ENCODE results near the gene DNAJC30. TPM values are rescaled to one million over a fixed set of nuclear protein-coding genes. Genes with fewer than 3 reads are reported as not detected.
"Not testable (repeated sequence)": the region's sequence is repeated elsewhere in the genome, so short reads cannot be mapped to it uniquely, and the experiment has no call there.

Gene DNAJC30
- polyA plus RNA-seq, 3 donors from 2014 or later = 3.3 to 8.8 (median 7.3) TPM

GRCh38 chr7:73718438-73718881, 35.2 kb upstream of the DNAJC30 start:
- peaks cover 6 to 11% (median 7%) of the 10 kb centered on the region in 3 donors for H3K27me3 Mint-ChIP-seq (ENCODE audit: low read depth in 3 of 3)
- H3K36me3 Mint-ChIP-seq = peaks cover 0 to 4% (median 0%) of the 10 kb centered on the region in 3 donors
- H3K4me3 Mint-ChIP-seq = peak overlapping the region; percentile 88 to 93 (median 90)
- H3K4me1 Mint-ChIP-seq = peaks cover 26 to 28% of the 10 kb centered on the region in 2 donors
- no peak for DNase-seq
- peak overlapping the region in 3 of 6 donors; percentile 86 to 88 (median 88) for H3K27ac Mint-ChIP-seq
- H3K9me3 Mint-ChIP-seq = no peaks in the 10 kb centered on the region

GRCh38 chr7:73717991-73718405, 34.7 kb upstream of the DNAJC30 start:
- Mint-ChIP-seq H3K36me3 (peaks cover 0 to 4% (median 0%) of the 10 kb centered on the region in 3 donors), H3K4me3 (peak overlapping the region; percentile 88 to 93 (median 90)), H3K27ac (peak overlapping the region; percentile 58 to 89 (median 87)), H3K27me3 (ENCODE audit: low read depth in 3 of 3) (peaks cover 6 to 11% (median 7%) of the 10 kb centered on the region in 3 donors), H3K4me1 (peaks cover 26 to 29% of the 10 kb centered on the region in 2 donors), H3K9me3 (no peaks in the 10 kb centered on the region)
- DNase-seq = peak; percentile 76 to 80 (median 79)

DNA sequence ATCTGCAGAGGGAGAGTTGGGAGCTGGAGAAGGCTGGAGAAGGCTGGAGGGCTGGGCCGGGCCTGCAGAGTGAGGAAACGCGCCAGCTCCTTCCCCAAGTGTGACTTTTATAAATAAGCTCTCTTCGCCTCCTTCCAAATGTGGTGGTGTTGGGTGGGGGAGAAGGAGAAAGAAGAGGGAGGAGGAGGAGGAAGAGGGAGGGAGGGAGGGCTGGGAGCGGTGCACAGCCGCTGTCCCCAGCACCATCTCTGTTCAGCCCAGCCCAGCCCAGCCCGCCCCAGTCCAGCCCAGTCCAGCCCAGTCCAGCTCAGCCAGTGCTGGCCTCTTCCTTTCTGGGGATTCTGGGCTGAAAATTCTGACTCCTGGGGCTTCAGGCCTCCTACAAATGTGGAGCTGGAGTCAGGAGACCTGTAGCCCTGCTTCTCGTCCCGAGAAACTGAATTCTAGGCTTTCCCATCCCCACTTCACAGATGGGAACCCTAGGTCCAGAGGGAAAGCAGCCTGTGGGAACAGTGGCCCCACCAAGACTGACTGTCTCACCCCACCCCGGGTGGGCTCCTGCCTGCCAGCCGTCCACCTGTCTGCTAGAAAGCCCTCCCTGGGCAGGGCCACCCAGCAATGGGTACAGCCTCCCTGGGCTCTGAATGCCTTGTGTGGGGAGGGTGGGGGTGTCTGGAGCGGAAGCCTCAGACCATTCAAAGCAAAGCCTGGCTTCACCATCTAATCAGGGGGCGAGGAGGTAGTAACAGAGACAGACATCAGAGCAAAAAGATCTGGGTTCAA, 34.0 kb upstream of the DNAJC30 start:
- H3K9me3 Mint-ChIP-seq = no peaks in the 10 kb centered on the region
- no peak for DNase-seq
- peak overlapping the region; percentile 88 to 93 (median 90) for H3K4me3 Mint-ChIP-seq
- peaks cover 0 to 4% (median 0%) of the 10 kb centered on the region in 3 donors for H3K36me3 Mint-ChIP-seq
- peaks cover 6 to 9% (median 7%) of the 10 kb centered on the region in 3 donors for H3K27me3 Mint-ChIP-seq (ENCODE audit: low read depth in 3 of 3)
- peaks cover 28 to 34% of the 10 kb centered on the region in 2 donors for H3K4me1 Mint-ChIP-seq
- H3K27ac Mint-ChIP-seq = peak overlapping the region; percentile 58 to 89 (median 87)

DNA sequence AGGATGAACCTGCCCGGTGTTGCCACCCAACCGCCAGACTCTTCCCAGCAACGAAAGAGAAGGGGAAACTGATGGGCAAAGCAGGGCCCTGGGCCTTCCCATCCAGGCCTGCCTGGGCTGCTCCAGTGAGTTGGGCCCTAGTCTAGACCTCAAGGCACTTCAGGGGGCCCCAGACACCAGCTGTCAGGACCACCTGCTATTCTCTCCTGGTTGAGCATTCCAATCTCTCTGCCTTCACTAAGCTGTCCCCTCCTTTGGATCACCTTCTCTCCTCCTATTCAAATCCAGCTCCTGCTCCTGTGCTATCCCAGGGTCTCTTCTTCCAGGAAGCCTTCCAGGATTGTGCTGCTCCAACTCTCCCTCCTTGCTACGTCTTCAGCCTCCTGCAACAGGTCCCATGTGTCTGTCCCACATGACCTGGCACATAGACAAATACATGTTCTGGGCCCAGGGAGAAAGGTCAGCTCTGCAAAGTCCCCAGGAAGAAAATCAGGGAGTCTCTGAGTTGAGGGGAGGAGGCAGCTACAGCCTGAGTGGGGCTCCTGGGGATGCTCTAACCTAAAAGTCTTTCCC, 33.2 kb upstream of the DNAJC30 start:
- Mint-ChIP-seq H3K9me3 (no peaks in the 10 kb centered on the region), H3K4me1 (peaks cover 28 to 34% of the 10 kb centered on the region in 2 donors), H3K36me3 (peaks cover 0 to 4% (median 0%) of the 10 kb centered on the region in 3 donors), H3K4me3 (peak overlapping the region in 1 of 5 donors; percentile 9), H3K27ac (peak overlapping the region in 1 of 6 donors; percentile 12), H3K27me3 (ENCODE audit: low read depth in 3 of 3) (peaks cover 6 to 7% (median 7%) of the 10 kb centered on the region in 3 donors)
- no peak for DNase-seq

GRCh38 chr7:73715648-73716317, 32.5 kb upstream of the DNAJC30 start:
- DNase-seq = no peak
- no peaks in the 10 kb centered on the region for H3K9me3 Mint-ChIP-seq
- peaks cover 0 to 4% (median 0%) of the 10 kb centered on the region in 3 donors for H3K36me3 Mint-ChIP-seq
- peaks cover 28 to 34% of the 10 kb centered on the region in 2 donors for H3K4me1 Mint-ChIP-seq
- no peak overlapping the region for H3K27ac Mint-ChIP-seq
- H3K4me3 Mint-ChIP-seq = no peak overlapping the region
- peaks cover 5 to 7% (median 5%) of the 10 kb centered on the region in 3 donors for H3K27me3 Mint-ChIP-seq (ENCODE audit: low read depth in 3 of 3)

DNA sequence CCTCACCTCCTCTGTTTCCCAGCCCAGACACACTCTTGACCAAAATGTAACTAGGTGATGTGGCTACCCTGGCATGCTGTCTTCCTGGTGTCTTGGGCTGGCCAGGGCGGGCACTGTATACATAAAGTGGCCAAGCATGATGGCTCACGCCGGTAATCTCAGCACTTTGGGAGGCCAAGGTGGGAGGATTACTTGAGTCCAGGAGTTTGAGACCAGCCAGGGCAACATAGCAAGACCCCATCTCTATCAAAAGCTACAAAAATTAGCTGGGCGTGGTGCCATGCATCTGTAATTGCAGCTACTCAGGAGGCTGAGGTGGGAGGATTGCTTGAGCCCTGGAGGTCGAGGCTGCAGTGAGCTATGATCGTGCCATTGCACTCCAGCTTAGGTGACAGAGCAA, 30.1 kb upstream of the DNAJC30 start:
- H3K27ac Mint-ChIP-seq; H3K4me3 Mint-ChIP-seq; H3K27me3 Mint-ChIP-seq (ENCODE audit: low read depth in 3 of 3); DNase-seq; H3K36me3 Mint-ChIP-seq; H3K9me3 Mint-ChIP-seq: not testable (repeated sequence)
- peaks cover 20 to 26% of the 10 kb centered on the region in 2 donors for H3K4me1 Mint-ChIP-seq

DNA sequence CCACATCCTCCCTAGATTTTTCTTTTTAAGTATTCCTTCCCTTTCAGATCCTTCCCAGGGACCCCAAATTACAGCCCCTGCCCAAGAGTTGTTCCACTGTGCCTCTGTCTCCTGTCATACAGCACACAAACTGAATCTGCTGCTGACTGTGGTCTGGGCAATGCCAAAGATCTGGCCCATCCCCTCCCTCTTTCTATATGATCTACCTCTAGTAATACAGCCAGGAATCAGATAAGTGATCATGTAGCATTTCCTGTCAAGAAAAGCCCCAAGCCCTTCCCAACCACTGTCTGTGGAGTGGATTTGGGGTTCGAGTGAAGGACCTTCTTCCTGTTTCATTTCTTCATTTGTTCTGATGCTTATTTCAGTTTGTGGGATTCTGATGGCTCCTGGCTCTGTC, 29.5 kb upstream of the DNAJC30 start:
- Mint-ChIP-seq H3K36me3 (peaks cover 0 to 4% (median 0%) of the 10 kb centered on the region in 3 donors), H3K4me3 (no peak overlapping the region), H3K9me3 (no peaks in the 10 kb centered on the region), H3K27me3 (ENCODE audit: low read depth in 3 of 3) (peaks cover 0 to 2% (median under 1%) of the 10 kb centered on the region in 3 donors), H3K4me1 (peaks cover 14 to 20% of the 10 kb centered on the region in 2 donors), H3K27ac (no peak overlapping the region)
- no peak for DNase-seq

GRCh38 chr7:73708961-73709549, 25.8 kb upstream of the DNAJC30 start:
- no peak overlapping the region for H3K4me3 Mint-ChIP-seq

GRCh38 chr7:73707045-73707631, 23.9 kb upstream of the DNAJC30 start:
- no peak for DNase-seq
- Mint-ChIP-seq H3K27ac (no peak overlapping the region), H3K4me3 (no peak overlapping the region)

More at GRCh38 chr7:73708961-73709549, 25.8 kb upstream of the DNAJC30 start:
- H3K27me3 Mint-ChIP-seq (ENCODE audit: low read depth in 3 of 3) = peaks cover 0 to 2% (median 0%) of the 10 kb centered on the region in 3 donors
- DNase-seq = no peak
- H3K4me1 Mint-ChIP-seq = peaks cover 2 to 6% of the 10 kb centered on the region in 2 donors
- no peak overlapping the region for H3K27ac Mint-ChIP-seq
- no peaks in the 10 kb centered on the region for H3K36me3 Mint-ChIP-seq
- H3K9me3 Mint-ChIP-seq = no peaks in the 10 kb centered on the region

GRCh38 chr7:73706126-73707044, 23.1 kb upstream of the DNAJC30 start:
- Mint-ChIP-seq H3K9me3 (no peaks in the 10 kb centered on the region), H3K27me3 (ENCODE audit: low read depth in 3 of 3) (peaks cover 0 to 4% (median 0%) of the 10 kb centered on the region in 3 donors), H3K4me1 (no peaks in the 10 kb centered on the region), H3K4me3 (no peak overlapping the region), H3K36me3 (peaks cover 3 to 10% (median 5%) of the 10 kb centered on the region in 3 donors), H3K27ac (no peak overlapping the region)
- DNase-seq = no peak

More at GRCh38 chr7:73707045-73707631, 23.9 kb upstream of the DNAJC30 start:
- Mint-ChIP-seq H3K4me1 (no peaks in the 10 kb centered on the region), H3K36me3 (peaks cover 0 to 3% (median 0%) of the 10 kb centered on the region in 3 donors), H3K9me3 (no peaks in the 10 kb centered on the region), H3K27me3 (ENCODE audit: low read depth in 3 of 3) (peaks cover 0 to 4% (median 0%) of the 10 kb centered on the region in 3 donors)

GRCh38 chr7:73705551-73705920, 22.3 kb upstream of the DNAJC30 start:
- no peak overlapping the region for H3K4me3 Mint-ChIP-seq
- no peak for DNase-seq
- H3K27ac Mint-ChIP-seq = no peak overlapping the region
- H3K4me1 Mint-ChIP-seq = no peaks in the 10 kb centered on the region
- peaks cover 0 to 5% (median 0%) of the 10 kb centered on the region in 3 donors for H3K27me3 Mint-ChIP-seq (ENCODE audit: low read depth in 3 of 3)
- H3K9me3 Mint-ChIP-seq = no peaks in the 10 kb centered on the region
- H3K36me3 Mint-ChIP-seq = peaks cover 3 to 10% (median 5%) of the 10 kb centered on the region in 3 donors

Data from immature natural killer cell (primary cell).